Measurements from ENCODE around the gene UGT1A8. TPM values are rescaled to one million over a fixed set of nuclear protein-coding genes. Genes with fewer than 3 reads are reported as not detected.

Gene UGT1A8
- polyA plus RNA-seq, 1 of the 3 experiments (the other 2 are of a cell fraction), result not detected

DNA sequence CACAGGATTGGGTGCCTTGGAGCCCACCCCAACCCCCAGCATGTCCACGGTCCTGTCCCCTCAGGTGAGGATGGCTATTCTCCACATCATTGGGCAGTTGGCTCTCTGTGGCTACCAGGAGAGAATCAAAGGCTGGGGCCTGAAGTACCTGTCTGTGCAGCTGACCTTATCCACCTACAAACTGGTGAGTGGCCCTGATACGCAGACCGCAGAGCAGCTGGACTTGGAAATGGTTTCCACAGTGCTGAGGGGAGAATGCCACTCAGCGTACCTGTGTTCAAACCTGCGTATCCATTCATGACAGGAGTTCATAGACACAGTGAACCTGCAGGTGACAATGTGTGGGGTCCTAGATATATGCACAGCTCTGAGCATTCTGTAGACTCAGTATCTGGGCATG, 182.3 kb downstream of the UGT1A8 start (continued):
- TF ChIP-seq CTCF (IDR thresholded peaks at IDR 0.05), result no peak
- no peak for TF ChIP-seq FOSL2 (IDR thresholded peaks at IDR 0.05; ENCODE audit: borderline replicate concordance, low read depth)
- no peak for TF ChIP-seq NFIC (IDR thresholded peaks at IDR 0.05; ENCODE audit: borderline replicate concordance)
- TF ChIP-seq RFX5 (IDR thresholded peaks at IDR 0.05; ENCODE audit: low read length), result no peak
- no peak for TF ChIP-seq GATA2 (CRISPR knock-in tag; IDR thresholded peaks at IDR 0.05)
- TF ChIP-seq, protein P1, sequence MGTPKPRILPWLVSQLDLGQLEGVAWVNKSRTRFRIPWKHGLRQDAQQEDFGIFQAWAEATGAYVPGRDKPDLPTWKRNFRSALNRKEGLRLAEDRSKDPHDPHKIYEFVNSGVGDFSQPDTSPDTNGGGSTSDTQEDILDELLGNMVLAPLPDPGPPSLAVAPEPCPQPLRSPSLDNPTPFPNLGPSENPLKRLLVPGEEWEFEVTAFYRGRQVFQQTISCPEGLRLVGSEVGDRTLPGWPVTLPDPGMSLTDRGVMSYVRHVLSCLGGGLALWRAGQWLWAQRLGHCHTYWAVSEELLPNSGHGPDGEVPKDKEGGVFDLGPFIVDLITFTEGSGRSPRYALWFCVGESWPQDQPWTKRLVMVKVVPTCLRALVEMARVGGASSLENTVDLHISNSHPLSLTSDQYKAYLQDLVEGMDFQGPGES (IDR thresholded peaks at IDR 0.05; ENCODE audit: low read depth, low read length), result no peak
- no peak for TF ChIP-seq RAD21 (IDR thresholded peaks at IDR 0.05; ENCODE audit: low read length)
- TF ChIP-seq MAX (IDR thresholded peaks at IDR 0.05; ENCODE audit: low read depth), result no peak

- no peak for TF ChIP-seq GATA2 (CRISPR knock-in tag; IDR thresholded peaks at IDR 0.05)
- no peak for TF ChIP-seq FOXM1 (IDR thresholded peaks at IDR 0.05; ENCODE audit: low read depth)
- no peak for TF ChIP-seq MEF2A (IDR thresholded peaks at IDR 0.05; ENCODE audit: borderline replicate concordance, low read depth)
- TF ChIP-seq RAD21 (IDR thresholded peaks at IDR 0.05; ENCODE audit: low read length), result no peak
- no peaks in the 10 kb centered on the region for H3K79me2 ChIP-seq (ENCODE audit: insufficient read depth)
- no peak overlapping the region for H3K9ac ChIP-seq
- POLR2A ChIA-PET, result no interaction called here
- CTCF ChIA-PET, result no interaction called here
- H3F3A ChIP-seq (replicated peaks; ENCODE audit: insufficient read depth), result no peaks in the 10 kb centered on the region
- H3K9me2 ChIP-seq, result no peaks in the 10 kb centered on the region
- H3K27me3 ChIP-seq (ENCODE audit: insufficient read depth), result no peaks in the 10 kb centered on the region
- no peaks in the 10 kb centered on the region for H3K4me1 ChIP-seq (ENCODE audit: control insufficient read depth in 1 of 2, insufficient read depth in 2 of 2, low read depth in 1 of 2, low read length in 1 of 2)
- no peak overlapping the region for H2AFZ ChIP-seq (ENCODE audit: low read depth)
- no peaks in the 10 kb centered on the region for H4K20me1 ChIP-seq (ENCODE audit: insufficient read depth)
- H3K9me3 ChIP-seq, result no peaks in the 10 kb centered on the region
- H3K4me2 ChIP-seq, result no peak overlapping the region
- H3K27ac ChIP-seq (ENCODE audit: low read depth in 2 of 2, low read length in 1 of 2), result no peak overlapping the region
- DNase-seq, result no peak
- H3K36me3 ChIP-seq (replicated peaks in 1 of 2; ENCODE audit: control insufficient read depth in 1 of 2, insufficient read depth in 2 of 2, low read length in 1 of 2), result no peaks in the 10 kb centered on the region
- WGBS (ENCODE audit: low lambda C conversion rate), result 46% methylated on average over 6 of the region's 7 CpGs
- no peak overlapping the region for H3K4me3 ChIP-seq (ENCODE audit: low read depth in 2 of 2, low read length in 1 of 2)
Observed at GRCh38 chr2:233800208-233800607, 182.8 kb downstream of the UGT1A8 start.

DNA sequence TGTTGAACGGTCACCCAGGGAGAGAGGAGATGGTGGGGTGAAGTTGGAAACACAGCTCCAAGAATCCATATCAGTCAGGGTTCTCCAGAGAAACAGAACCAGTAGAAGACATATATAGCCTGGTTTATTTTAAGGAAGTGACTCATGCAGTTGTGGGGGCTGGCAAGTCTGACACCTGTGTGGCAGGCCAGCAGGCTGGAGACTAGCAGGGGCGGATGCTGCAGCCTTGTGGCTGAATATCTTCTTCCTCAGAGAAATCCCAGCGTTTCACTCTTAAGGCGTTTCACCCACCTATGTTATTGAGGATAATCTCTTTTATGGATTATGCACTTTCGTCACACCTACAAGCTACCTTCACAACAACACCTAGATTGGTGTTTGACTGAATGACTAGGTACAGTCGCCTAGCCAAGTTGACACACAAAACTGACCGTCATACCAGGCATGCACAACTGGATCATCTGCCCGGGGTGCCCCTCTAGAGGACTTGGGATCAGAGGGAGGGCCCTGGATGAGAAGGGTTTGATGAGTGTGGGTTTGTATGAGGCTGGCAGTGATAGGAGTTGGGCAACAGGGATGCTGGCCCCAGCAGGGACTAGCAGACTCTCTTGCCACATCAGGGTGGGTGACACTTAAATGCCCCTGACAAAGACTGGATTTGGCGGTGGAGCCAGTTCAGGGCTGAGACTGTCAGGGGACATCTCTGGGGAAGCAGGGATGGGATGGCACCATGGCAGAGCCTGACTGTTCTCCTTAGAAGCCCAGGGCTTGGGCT, 184.1 kb downstream of the UGT1A8 start:
- no peak for DNase-seq
- Histone ChIP-seq H3K9me2 (no peaks in the 10 kb centered on the region), H3F3A (replicated peaks; ENCODE audit: insufficient read depth) (no peaks in the 10 kb centered on the region), H3K9ac (no peak overlapping the region), H4K20me1 (ENCODE audit: insufficient read depth) (no peaks in the 10 kb centered on the region), H3K79me2 (ENCODE audit: insufficient read depth) (no peaks in the 10 kb centered on the region), H3K9me3 (no peaks in the 10 kb centered on the region; the same call in 1 of the 2 replicates), H3K27me3 (ENCODE audit: insufficient read depth) (no peaks in the 10 kb centered on the region), H2AFZ (ENCODE audit: low read depth) (no peak overlapping the region), H3K36me3 (replicated peaks in 1 of 2; ENCODE audit: control insufficient read depth in 1 of 2, insufficient read depth in 2 of 2, low read length in 1 of 2) (no peaks in the 10 kb centered on the region), H3K4me3 (ENCODE audit: low read depth in 2 of 2, low read length in 1 of 2) (no peak overlapping the region), H3K27ac (ENCODE audit: low read depth in 2 of 2, low read length in 1 of 2) (no peak overlapping the region), H3K4me1 (ENCODE audit: control insufficient read depth in 1 of 2, insufficient read depth in 2 of 2, low read depth in 1 of 2, low read length in 1 of 2) (no peaks in the 10 kb centered on the region), H3K4me2 (no peak overlapping the region)
- CTCF ChIA-PET, result no interaction called here
- POLR2A ChIA-PET, result no interaction called here
- TF ChIP-seq, protein P1 (IDR thresholded peaks at IDR 0.05; ENCODE audit: low read depth, low read length), result no peak
- 0 out of 2 replicates have a peak, but pooled peaks have one; percentile 13 for TF ChIP-seq MEF2A (IDR thresholded peaks at IDR 0.05; ENCODE audit: borderline replicate concordance, low read depth)
- 71% methylated on average over 6 of the region's 9 CpGs for WGBS (ENCODE audit: low lambda C conversion rate)

Data from SK-N-SH (cell line).